GM19397 (cell line): ENCODE measurements around the gene GALT.
"Not testable (repeated sequence)": the region's sequence is repeated elsewhere in the genome, so short reads cannot be mapped to it uniquely, and the experiment has no call there.

Experiments used
- ATAC-seq: cut with Tn5 transposase; IDR thresholded peaks from one replicate; pipeline ENCODE4 v1.9.1; 2021; ENCODE audit warnings: mild to moderate bottlenecking, moderate library complexity; ENCODE audit not compliant: unreplicated experiment

Gene GALT

DNA sequence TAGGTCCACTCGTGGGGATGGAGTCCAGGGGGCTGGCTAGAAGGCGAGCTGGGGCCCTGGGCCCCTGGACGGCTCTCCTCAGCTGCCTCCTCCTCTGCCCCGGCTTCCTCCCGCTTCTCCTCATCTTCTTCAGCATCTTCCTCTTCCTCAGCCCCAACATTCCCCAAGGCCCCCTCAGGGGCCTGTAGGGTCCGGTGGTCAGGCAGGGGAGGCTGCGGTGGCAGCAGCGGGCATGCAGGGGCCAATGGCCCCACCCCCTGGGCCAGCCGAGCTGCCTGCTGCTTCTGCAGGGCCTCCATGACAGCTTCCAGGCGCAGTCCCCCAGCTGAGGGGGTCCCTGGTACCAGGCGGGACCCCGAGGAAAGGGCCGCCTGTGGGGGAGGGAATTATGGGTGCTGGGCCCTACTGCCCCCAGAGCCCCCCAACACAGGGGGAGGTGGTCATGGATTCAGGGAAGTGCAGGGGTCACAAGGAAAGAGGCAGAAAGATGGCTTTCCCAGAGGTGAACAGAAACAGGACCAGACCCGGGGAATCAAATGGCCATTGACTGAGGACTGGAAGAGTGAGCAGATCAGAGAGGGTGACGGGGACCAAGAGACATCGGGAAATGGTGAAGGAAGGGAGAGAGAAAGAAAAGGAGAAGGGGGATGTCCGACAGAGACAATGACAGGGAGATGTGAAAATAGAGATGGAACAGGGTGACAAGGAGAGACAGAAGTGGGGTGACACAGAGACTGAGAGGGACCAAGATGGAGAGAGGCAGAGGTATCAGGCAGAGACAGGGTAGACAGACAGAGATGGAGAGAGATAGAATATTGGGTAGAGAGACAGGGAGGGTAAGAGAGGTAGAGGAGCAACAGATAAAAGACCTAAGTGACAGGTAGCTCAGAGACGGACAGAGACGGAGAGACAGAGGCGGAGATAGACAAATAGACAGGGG, 18.5 kb upstream of the GALT start:
- ATAC-seq, result no peak

DNA sequence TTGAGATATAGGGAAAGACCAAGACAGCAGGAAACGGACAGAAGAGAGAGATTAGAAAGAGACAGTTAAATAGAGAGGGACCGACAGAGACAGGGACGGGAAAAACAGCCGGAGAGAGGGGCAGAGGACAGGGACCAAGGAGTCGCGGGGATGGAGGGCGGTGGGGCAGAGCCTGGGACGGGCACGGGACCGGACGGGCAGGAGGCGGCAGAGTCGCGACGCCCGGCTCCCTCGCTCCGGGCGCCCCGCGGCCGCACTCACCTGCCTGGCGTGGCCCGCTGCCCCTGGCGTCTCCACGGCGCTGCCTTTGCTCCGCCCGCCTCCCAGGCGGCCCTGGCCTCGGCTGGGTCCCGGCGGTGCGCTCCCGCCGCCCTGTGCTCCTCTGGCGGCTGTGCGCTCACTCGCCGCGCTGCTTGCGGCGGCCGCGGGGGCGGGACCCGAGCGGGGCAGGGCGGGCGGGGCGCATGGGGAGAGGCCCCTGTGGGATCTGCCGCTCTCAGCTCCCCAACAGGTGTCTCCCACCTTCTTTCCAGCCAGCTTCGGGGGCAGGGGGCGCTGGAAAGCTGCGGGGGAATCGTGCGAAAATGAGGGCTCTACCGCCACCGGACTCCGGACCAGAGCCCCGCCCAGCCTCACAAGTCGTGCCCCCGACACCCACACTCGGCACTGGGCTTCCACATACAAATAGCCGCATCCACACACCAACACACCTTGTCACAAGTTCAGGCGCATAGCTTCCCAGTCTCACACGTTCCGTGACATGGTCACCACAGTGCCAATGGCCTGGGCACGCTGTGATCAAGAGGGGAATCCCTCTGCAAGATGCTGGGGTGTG, 17.6 kb upstream of the GALT start, which contains the start of gene ARID3C:
ARID3C (minus strand) TSS at position 411 of the 835 bp plus-strand sequence. CDS start 1,052 bp downstream, outside the sequence.
- ATAC-seq, result no peak

DNA sequence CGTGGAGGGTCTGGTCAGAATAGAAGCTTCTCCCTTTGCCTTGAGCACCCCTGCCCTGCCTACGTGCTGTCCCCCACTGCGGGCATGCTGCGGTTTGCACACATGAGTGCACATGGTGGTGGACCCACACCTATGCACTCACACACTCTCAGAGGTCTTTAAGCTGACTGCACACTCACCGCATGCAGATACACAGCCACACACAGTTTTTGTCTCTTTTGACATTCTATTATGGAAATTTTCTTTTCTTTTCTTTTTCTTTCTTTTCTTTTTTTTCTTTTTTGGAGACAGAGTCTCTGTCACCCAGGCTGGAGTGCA, 17.0 kb upstream of the GALT start:
- ATAC-seq, result no peak

DNA sequence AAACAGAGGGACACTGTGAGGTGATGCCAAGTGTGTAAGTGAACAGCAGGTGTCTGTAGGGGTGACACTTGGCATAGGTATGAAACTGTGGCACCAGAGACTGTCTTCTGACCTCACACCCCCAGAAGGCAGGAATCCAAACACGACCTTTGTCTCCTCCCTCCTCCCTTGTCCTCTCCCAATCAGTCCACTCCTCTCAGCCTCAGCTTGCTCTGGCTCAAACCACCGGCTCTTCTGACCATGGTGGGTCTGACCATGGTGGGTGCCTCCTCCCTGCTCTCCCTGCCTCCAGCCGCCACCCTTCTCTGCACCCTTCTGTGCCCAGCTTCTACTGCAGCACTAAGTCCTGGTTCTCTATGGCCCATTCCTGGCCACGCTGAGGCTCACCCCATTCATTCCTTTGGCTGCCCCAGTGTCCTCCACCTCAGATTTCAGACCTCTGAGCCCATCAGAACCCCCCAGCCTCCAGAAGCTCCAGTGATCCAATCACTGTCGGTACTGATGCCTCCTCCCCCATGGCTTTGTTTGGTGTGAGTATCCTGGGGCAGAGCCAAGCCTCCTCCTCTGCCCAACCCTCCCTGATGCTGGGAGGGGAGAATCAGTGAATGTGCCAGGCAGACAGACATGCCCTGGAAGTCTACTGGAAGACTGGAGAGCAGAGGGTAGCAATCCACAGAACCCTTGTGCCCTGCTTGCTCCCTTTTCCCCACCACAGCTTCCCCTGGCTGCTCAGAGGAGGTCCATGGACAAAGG, 15.9 kb upstream of the GALT start:
- ATAC-seq, result no peak

DNA sequence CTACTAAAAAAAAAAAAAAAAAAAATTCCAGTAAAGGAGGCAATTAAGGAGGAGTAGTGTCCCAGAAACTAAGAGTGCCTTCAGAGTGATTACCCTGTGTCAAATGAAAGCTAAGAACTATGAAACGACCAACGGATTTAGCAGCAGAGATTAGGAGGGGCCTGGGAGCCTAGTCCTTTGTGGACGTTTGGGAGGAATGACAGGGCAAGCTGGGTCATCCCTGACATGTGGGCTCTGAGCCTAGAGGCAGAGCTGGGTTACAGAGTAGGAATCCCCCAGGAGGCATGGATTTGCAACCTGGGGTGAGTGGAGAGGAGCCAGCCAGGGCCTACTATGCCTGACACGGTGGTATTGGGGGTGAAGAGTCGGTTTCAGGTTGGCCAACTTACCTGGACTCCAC, 13.3 kb upstream of the GALT start:
- no peak for ATAC-seq

DNA sequence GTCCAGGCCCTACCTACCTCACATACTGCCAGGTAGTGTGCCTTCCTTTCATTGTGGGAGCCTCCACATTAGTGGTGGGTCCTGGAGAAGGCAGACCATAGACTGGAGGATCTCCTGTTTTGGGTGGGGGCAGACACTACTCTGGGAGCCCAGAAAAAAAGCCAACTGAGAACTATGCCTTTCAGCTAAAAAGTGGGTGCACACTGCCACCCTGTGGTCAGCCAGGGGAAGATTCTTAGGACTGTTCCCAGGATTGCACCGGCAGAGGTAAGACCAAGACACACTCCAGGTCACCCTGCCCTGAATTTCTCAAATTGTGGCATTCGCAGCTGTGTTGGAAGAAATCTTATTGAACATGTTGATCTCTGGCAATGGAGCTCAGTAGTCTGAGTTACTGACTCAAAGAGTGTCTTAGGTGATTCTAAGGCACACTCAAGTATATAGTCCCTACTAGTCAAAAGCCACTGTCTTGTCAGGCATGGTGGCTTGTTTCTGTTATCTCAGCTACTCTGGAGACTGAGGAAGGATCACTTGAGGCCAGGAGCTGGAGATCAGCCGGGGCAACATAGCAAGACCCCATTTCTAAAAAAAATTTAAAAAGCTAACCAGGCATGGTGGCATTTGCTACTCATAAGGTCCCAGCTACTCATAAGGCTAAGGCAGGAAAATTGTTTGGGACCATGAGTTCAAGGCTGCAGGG, 12.5 kb upstream of the GALT start:
- ATAC-seq, result no peak

DNA sequence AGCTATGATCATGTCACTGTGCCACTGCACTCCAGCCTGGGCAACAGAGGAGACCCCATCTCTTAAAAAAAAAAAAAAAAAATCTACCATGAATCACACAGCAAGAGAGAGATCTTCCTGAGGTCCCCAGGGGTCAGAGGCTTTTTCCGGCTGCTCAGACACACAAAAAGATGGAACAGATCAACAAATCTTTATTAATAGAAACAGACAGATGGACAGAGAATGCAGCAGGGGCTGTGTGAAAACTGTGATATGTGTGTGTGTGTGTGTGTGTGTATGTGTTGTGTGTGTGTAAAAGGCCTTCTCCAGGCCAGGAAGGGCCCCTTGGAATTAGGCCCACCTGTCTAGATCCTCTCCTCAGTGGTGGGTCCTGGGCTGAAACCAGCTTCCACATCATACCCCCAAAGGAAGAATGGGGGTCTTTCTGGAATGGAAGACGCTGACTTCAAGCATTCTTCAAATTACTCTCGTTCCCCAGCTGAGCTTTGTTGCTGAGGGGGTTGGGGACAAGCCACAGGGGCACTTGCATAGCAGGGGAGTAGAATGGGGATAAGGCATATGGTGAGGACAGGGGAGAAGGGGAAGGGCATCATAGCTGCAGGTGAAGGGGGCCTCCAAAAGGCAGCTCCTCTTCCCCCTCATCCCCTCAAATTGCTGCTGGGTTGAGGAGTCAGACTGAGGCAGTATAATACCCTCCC, 11.8 kb upstream of the GALT start:
- ATAC-seq, result no peak

DNA sequence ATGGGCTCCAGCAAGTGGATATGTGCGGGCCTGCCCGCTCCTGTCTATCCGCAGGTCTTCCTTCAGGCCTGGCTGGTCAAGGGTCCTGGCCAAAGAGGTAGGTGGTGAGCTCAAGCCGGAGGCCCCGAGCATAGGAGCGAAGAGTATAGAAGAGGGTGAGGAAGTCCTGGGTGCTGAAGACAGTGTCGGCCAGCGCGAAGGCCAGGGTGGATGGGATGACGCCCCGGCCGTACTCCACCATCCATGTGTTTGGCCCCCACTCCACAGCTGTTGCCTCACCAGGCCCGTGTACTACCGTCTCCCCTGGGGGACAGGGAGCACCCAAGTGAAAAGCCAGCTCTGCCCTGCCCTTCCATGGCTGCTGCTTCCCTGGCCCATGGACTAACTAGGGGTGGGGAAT, 10.9 kb upstream of the GALT start:
- ATAC-seq, result no peak

DNA sequence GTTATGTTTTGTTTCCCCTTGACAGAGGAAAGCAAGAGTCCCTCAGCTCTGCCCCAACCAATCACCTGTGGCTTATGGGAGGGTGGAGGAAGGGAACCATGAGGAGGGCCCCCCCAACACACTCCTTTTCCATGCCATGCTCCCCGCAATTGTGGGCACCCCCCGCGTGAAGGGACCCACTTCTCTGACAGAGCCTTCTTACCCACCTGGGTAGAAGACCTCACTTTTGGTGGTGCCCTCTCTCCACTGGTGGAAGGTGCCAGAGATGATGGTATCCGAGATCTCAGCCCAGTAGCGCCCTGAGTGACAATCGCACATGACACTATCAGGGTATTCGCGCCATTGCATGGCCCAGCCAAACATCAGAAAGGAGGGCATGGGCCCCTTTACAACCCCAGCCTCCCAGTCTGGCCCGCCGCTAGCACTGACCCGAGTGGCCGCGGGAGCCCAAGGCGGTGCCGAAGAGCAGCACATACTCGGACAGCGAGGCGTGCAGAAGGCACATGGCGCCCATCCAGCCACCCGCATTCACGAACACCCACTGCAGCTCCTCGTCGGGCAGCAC, 9.6 kb upstream of the GALT start:
- no peak for ATAC-seq

DNA sequence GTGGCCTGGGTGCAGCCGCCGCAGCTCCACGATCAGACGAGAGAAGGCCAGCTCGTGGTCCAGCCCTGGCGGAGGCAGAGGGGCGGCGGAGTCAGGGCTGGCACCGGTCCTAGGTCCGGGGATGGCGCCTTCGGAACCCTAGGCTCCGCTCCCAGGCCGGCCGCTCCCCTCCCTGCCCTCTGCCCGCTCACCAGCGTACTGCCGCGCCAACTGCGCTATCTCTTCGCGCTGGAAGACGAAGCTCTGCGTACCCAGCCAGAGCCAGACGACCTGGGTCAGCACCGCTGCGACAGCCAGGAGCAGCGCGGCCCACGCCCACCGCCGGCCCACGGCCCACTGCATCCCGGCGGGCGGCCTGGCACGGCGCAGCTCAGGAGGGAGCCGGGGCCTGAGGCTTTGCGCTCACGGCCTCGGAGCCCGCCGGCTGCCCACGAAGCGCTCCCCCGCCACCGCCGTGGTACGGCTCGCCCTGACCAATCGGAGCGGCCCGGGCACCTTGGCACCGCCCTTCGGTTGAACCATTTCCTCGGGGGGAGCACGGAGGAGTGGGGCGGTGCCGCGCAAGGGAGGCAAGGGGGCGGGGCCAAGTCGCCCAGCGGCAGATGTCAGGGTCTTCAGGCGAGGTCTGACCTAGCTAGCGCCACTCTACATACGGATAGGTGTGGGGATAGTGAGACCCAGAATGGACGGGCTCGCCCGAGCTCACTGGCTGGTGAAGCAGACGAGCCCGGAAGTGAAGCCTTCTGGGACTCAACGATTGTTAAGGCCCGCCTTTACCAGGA, 8.9 kb upstream of the GALT start, which contains the start of gene SIGMAR1:
SIGMAR1 (minus strand) TSS at position 432 of the 782 bp plus-strand sequence; CDS start at position 342, 90 bp downstream.
- peak; percentile 89 for ATAC-seq

DNA sequence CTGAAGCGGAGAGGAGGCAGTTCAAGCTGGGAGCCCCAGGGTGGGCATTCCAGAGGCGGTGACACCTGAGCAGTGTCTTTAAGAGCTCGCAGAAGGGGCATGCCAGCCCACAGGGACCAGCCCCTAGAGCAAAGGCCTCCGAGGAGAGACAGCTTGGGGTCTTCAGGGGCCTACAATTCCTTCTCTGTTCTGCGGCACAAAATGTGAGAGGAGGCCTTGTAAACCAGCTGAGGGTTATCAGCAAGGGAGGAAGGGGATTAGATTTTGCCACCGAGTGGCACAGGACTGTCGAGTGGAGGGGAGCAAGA, 8.4 kb upstream of the GALT start:
- no peak for ATAC-seq

DNA sequence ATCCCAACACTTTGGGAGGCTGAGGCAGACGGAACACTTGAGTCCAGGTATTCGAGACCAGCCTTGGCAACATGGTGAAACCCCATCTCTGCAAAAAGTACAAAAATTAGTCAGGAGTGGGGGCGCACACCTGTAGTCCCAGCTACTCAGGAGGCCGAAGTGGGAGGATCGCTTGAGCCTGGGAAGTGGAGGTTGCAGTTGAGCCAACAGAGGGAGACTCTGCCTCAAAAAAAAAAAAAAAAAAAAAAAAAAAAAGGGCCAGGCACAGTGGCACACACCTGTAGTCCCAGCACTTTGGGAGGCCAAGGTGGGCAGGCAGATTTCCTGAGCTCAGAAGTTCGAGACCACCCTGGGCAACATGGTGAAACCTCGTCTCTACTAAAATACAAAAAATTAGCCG, 7.2 kb upstream of the GALT start:
- not testable (repeated sequence) for ATAC-seq

DNA sequence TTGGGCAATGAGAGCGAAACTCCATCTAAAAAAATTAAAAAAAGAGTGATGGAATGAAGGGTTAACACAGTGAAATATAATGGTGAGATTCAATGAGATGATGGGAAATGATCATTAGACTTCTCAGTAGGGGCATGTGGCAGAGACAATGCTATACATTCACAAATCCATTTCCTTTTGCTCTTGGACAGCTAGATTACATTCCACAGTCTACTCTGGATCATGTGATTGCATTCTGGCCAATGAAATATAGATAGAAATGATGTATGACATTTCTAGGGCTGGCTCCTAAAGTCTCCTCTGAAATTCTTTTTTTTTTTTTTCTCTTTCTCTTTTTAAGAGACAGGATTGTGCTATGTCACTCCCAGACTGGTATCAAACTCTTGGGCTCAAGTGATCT, 3.8 kb upstream of the GALT start:
- ATAC-seq, result no peak

DNA sequence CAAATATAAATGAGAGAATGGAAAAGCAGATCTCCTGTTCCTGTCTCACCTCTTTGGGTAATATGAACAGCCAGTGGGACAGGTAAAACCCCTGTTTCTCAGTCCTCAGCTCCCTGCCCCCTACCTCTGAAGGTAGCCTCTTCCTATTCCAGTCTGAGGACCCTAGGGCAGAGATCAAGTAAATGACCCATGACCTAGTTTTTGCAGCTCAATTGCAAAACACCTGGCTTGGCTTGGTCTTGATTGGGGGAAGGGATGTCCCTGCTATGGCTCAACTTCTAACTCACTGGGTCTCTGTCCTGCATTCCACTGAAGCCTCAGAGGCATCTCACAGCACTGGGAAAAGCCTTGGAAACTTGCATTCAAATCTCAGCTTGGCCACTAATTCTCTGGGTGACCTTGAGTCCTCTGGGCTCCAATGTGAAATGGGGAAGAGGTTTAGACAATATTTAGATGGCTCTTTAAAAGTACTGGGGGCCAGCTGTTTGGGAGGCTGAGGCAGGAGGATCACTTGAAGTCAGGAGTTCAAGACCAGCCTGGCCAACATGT, 1.6 kb upstream of the GALT start:
- ATAC-seq, result no peak

DNA sequence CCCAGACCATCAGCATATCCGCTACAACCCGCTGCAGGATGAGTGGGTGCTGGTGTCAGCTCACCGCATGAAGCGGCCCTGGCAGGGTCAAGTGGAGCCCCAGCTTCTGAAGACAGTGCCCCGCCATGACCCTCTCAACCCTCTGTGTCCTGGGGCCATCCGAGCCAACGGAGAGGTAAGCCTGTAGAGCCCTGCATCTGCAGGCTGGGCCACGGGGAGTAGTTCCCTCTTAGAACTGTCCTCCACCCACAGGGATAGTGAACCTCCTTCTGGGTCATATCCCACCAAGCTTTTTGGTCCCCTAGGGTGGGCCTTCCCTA, 569 bp downstream of the GALT start:
- ATAC-seq, result no peak

DNA sequence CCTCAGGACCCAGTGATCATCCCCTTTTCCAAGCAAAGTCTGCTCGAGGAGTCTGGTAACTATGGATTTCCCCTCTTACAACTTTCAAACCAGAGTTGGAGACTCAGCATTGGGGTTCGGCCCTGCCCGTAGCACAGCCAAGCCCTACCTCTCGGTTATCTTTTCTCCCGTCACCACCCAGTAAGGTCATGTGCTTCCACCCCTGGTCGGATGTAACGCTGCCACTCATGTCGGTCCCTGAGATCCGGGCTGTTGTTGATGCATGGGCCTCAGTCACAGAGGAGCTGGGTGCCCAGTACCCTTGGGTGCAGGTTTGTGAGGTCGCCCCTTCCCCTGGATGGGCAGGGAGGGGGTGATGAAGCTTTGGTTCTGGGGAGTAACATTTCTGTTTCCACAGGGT, 1.2 kb downstream of the GALT start:
- ATAC-seq, result no peak

DNA sequence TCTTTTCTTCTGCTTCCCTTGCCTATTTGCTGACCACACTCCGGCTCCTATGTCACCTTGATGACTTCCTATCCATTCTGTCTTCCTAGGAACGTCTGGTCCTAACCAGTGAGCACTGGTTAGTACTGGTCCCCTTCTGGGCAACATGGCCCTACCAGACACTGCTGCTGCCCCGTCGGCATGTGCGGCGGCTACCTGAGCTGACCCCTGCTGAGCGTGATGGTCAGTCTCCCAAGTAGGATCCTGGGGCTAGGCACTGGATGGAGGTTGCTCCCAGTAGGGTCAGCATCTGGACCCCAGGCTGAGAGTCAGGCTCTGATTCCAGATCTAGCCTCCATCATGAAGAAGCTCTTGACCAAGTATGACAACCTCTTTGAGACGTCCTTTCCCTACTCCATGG, 2.2 kb downstream of the GALT start:
- ATAC-seq, result no peak

DNA sequence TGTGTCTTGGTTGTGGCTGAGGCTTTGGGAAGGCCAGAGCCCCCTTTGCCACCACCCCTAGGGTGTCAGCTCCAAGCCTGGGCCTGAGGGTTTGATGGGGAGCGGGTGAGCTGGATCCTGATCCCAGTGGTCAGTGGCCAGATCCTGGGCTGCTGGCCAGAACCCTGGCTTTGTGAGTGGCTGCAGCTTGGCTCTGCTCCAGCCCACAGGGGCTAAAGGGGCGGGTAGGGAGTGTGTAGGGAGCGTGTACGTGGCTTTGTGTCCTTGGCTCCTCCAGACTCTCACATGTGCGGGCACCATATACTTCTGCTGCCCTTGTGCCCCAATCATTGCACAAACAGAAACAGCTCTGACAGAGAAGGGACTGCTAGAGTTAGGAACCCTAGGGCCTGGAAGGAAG, 4.3 kb downstream of the GALT start:
- no peak for ATAC-seq

DNA sequence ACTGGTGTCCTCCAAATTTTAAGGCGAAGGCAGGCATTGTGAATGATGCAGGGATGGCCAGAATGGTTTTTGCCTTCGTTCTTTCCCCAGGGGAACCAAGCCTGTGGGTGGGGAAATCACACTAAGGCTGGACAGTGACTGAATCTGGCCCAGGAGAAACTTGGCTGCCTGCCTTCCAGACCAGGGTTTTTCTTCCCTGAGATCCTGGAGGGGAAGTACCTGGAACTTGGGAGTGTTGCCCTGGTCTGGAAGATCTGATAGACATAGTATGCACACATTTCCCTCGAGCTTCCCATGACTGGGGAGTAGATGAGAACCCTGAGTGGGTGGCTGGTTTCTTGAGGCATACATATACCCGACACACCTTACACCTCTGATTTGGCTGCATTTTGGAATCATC, 4.8 kb downstream of the GALT start:
- ATAC-seq, result no peak
